GM13977 (cell line): ENCODE measurements around the gene STX16.

Experiments
- DNase-seq: peaks from one replicate; pipeline ENCODE4 v3.0.0; 2012; ENCODE audit warnings: low spot score
- in situ Hi-C: fragments of 300-500 bp; cut with MboI; formaldehyde crosslinking; loops from one replicate; pipeline ENCODE4 v1.12.0; 2022; ENCODE audit warnings: low sequenced_read_pairs, low pct_unique_long_range_greater_than_20kb, mixed read lengths, inconsistent platforms; ENCODE audit not compliant: unreplicated experiment
- TF ChIP-seq, protein P1 (sequence below): IDR thresholded peaks from 2 replicates; pipeline ENCODE4 v1.5.1; 2012; ENCODE audit warnings: mild to moderate bottlenecking, control low read depth; ENCODE audit not compliant: insufficient read depth; ENCODE audit errors: extremely low read depth, missing control alignments

Gene STX16

DNA sequence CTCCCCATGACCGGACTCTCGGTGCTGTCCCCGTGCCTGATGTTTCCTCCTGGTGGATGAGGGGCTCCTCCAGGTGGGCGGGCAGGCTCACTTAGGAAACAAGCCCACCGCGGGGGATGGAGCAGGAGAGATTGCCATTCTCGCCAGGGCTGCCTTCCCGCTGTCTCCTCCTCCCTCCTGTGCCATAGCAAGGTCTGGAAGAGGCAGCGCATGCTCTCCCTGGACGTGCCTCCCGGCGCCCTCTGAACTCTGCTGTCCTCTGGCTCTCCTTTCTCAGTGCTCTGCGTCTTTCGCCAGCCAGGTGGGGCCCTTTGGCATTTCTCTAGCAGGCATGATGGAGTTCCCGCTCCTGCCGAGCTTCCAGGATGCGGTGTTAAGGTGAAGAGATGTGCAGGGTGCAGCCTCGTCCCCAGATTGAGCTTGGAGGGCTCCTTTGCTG, 24.1 kb downstream of the STX16 start:
- no peak for DNase-seq
- TF ChIP-seq, protein P1, sequence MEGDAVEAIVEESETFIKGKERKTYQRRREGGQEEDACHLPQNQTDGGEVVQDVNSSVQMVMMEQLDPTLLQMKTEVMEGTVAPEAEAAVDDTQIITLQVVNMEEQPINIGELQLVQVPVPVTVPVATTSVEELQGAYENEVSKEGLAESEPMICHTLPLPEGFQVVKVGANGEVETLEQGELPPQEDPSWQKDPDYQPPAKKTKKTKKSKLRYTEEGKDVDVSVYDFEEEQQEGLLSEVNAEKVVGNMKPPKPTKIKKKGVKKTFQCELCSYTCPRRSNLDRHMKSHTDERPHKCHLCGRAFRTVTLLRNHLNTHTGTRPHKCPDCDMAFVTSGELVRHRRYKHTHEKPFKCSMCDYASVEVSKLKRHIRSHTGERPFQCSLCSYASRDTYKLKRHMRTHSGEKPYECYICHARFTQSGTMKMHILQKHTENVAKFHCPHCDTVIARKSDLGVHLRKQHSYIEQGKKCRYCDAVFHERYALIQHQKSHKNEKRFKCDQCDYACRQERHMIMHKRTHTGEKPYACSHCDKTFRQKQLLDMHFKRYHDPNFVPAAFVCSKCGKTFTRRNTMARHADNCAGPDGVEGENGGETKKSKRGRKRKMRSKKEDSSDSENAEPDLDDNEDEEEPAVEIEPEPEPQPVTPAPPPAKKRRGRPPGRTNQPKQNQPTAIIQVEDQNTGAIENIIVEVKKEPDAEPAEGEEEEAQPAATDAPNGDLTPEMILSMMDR: no peak
- in situ Hi-C loops: loop anchor here (25.0 kb wide), 1 partner anchor 438 kb away; the partner anchor contains the start of gene ANKRD60

DNA sequence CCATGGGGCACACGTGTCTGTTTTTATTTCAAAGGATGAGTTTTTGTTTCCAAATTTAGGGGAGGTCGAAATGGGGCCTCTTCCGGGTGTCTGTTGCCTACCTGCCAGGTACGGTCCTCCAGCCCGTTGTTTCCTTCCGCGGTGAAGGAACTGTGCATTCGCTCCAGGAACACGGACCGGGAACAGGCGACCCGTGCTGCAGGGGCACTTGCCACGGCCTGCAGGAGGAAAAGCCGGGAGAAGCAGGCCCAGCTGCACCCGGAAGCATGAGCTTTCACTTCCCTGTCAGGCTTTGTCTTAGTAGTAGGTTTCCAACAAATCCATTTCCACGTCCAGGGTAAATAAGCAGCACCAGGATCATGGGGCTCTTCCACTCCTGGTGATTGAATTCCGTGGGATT, 24.6 kb downstream of the STX16 start:
- TF ChIP-seq, protein P1: no peak
- DNase-seq: no peak
- in situ Hi-C loops: loop anchor here (25.0 kb wide), 1 partner anchor 438 kb away; the partner anchor contains the start of gene ANKRD60

DNA sequence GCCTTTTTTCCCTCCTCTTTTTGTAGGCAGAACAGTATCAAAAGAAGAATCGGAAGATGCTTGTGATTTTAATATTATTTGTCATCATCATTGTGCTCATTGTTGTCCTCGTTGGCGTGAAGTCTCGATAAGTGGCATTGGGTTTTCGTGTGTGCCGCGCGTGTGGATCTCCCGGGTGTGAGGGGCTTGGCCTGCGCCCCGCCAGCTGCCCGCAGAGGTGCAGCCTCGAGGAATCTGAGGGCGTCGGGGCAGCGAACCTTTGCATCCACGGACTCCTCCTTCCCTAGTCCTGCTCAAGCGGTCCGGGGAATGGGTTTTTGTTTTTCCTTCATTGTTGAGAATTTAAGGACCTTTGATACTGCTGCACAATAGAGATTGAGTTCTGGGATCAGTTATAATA, 25.1 kb downstream of the STX16 start:
- TF ChIP-seq, protein P1: no peak
- in situ Hi-C loops: loop anchor here (25.0 kb wide), 1 partner anchor 439 kb away; the partner anchor contains the start of gene ANKRD60
- no peak for DNase-seq

DNA sequence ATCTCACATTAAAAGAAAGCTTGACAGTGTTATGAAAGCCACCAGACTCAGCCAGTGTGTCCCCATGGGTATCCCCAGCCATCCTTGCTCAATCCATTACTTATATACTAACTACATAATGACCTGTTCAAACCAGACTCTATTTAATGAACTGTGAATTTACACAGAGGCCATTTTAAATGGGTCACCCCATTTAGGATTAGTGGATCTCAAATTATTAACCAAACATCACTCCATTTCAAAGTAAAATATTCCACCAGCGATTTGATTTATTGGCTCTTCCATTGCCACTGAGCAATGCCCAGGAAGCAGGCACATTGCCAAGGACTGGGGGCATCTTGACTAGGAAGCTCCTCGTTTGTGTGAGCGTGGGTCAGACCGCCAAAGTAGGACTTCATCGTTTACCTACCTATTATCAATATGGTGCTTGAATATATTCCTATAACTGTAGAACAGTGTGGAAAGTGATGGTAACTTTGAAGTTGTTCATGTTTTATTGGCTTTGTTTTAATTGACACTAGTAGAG, 26.1 kb downstream of the STX16 start:
- TF ChIP-seq, protein P1: no peak
- in situ Hi-C loops: loop anchor here (25.0 kb wide), 1 partner anchor 440 kb away; the partner anchor contains the start of gene ANKRD60
- DNase-seq: no peak

DNA sequence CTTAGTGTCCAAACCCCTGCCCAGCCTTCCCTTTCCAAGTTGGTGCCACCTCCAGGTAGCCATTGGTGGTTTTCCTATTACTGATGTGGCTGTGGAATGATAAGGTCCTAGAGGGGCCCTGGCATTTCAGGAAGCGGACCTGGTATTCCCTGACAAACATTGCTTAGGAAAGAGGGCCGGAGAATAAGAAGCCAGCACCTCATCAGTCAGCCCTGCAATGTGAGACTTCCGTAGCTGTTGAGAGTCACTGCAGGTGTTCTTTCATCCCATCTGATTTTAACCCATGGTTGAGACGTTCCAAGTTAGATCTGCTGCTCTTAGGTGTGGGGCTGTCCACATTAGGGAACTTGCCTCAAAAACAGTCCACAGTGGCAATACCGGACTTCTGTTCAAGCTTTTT, 26.7 kb downstream of the STX16 start:
- TF ChIP-seq, protein P1: no peak
- in situ Hi-C loops: loop anchor here (25.0 kb wide), 1 partner anchor 441 kb away; the partner anchor contains the start of gene ANKRD60
- DNase-seq: no peak

DNA sequence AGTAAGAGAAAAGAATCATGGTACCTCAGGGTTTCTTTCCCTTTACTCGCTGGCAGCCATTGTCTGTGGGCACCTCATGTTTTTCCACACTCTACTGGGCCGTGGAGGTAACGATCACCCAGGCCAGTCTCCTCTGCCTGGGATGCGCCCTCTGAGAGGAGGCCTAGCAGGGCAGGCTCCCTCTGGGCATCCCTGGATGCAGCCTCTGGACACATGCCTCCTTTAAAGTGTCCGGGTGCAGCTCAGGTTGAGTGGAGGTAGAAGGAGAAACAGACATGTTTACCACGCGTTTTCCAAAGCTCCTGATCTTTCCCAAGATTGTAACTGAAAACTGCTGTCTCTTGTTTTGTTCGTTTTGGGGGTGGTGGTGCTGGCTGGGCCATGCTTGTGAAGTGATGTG, 27.7 kb downstream of the STX16 start:
- DNase-seq: no peak
- TF ChIP-seq, protein P1: no peak
- in situ Hi-C loops: loop anchor here (25.0 kb wide), 1 partner anchor 442 kb away; the partner anchor contains the start of gene ANKRD60
